Keratinocyte (primary cell): ENCODE measurements around the gene SPOCK1.

ENCODE experiments used
- EZH2 ChIP-seq: IDR thresholded peaks from one replicate; pipeline ENCODE4 v1.6.1; 2012; ENCODE audit warnings: inconsistent platforms, mild to moderate bottlenecking, low read length, moderate library complexity
- TF ChIP-seq, protein P1 (sequence below), 3 experiments: IDR thresholded peaks in 1 of 3; conservative IDR thresholded peaks in 1 of 3; optimal IDR thresholded peaks in 1 of 3; 2 replicates in 2 of 3; 3 replicates in 1 of 3; pipeline versions ENCODE3 to v1.5.1; 2011; ENCODE audit warnings: low read length in 3 of 3, mild to moderate bottlenecking in 3 of 3, moderate library complexity in 2 of 3, control low read depth in 1 of 3, inconsistent platforms in 1 of 3; ENCODE audit not compliant: insufficient read depth in 2 of 3; ENCODE audit errors: extremely low read depth in 1 of 3

DNA sequence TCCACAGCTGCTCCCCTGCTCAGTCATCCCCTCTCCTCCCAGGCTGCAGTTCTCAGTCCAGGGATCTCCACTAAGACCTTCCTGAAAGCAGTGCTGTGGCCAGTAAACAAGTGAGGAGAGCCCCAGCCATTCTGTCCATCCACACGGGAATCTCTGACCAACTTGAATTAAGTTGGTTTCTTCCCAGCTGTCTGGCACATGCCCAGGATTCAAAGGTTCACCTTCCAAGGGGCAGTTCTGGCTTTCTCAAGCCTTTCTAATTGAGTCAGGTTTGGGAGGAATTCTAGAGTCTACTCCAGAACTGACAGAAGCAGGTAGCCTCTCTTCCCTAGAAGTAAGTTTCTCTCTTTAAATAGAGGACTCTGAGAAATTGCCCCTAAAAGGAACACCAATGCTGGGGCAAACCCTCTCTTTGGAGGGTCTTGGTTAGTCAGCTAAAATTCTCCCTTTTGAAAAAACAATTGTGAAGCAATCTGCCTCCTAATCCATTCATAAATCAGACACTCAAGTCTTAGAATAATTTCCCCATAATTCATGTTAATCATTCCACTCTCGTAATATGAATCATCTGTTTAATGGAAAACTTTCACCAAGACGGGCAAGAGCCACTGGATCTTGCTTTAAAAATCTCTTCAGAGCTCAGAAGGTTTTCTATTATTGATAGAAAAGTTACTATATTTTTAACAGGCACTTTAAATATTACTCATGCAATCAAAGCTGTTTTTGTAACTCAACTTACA is 133.8 kb downstream of the SPOCK1 start:
- TF ChIP-seq, protein P1, sequence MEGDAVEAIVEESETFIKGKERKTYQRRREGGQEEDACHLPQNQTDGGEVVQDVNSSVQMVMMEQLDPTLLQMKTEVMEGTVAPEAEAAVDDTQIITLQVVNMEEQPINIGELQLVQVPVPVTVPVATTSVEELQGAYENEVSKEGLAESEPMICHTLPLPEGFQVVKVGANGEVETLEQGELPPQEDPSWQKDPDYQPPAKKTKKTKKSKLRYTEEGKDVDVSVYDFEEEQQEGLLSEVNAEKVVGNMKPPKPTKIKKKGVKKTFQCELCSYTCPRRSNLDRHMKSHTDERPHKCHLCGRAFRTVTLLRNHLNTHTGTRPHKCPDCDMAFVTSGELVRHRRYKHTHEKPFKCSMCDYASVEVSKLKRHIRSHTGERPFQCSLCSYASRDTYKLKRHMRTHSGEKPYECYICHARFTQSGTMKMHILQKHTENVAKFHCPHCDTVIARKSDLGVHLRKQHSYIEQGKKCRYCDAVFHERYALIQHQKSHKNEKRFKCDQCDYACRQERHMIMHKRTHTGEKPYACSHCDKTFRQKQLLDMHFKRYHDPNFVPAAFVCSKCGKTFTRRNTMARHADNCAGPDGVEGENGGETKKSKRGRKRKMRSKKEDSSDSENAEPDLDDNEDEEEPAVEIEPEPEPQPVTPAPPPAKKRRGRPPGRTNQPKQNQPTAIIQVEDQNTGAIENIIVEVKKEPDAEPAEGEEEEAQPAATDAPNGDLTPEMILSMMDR (optimal IDR thresholded peaks at IDR 0.05 in 1 of 3, IDR thresholded peaks at IDR 0.05 in 1 of 3, conservative IDR thresholded peaks at IDR 0.05 in 1 of 3; ENCODE audit: extremely low read depth in 1 of 3, insufficient read depth in 2 of 3, low read length in 3 of 3) = no peak
- TF ChIP-seq EZH2 = no peak
